ENCODE results near the gene PNPLA3. TPM values are rescaled to one million over a fixed set of nuclear protein-coding genes. Genes with fewer than 3 reads are reported as not detected.

Gene PNPLA3
- total and polyA plus RNA-seq, 11 donors = 0.11 to 1.9 (median 0.18) TPM; not detected in 5

DNA sequence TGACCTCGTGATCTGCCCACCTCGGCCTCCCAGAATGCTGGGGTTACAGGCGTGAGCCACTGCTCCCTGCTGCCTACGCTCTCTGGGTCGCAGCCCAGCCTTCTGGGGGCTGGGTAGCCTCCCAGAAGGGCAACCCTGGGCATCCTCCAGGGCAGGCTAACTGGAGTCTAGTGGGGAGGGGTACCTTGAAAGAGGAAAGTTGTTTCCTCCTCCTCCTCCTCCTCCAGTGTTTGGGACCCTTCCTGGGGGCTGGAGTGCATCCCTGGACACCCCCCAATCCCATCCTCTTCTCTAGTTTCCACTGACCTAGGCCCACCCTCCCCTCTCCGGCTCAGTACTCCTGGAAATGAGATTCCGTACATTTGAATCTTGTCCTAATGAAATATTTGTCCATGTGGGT lies 1.3 kb downstream of the PNPLA3 start:
- Histone ChIP-seq H3K27me3 (peaks cover 0 to 37% (median 8%) of the 10 kb centered on the region in 9 donors), H3K4me1 (peaks cover 0 to 16% (median 8%) of the 10 kb centered on the region in 12 donors), H3K9me3 (no peaks in the 10 kb centered on the region), H3K27ac (no peak overlapping the region), H3K4me3 (no peak overlapping the region), H3K36me3 (no peaks in the 10 kb centered on the region)
- intact Hi-C loops (cut with DNase I) = no loop called here
- DNase-seq = no peak
- WGBS, 4 donors = 56 to 77% (median 61%) methylated on average over 7 of the region's 7 CpGs
- TF ChIP-seq POLR2A (IDR thresholded peaks at IDR 0.05) = no peak
- TF ChIP-seq, protein P1, sequence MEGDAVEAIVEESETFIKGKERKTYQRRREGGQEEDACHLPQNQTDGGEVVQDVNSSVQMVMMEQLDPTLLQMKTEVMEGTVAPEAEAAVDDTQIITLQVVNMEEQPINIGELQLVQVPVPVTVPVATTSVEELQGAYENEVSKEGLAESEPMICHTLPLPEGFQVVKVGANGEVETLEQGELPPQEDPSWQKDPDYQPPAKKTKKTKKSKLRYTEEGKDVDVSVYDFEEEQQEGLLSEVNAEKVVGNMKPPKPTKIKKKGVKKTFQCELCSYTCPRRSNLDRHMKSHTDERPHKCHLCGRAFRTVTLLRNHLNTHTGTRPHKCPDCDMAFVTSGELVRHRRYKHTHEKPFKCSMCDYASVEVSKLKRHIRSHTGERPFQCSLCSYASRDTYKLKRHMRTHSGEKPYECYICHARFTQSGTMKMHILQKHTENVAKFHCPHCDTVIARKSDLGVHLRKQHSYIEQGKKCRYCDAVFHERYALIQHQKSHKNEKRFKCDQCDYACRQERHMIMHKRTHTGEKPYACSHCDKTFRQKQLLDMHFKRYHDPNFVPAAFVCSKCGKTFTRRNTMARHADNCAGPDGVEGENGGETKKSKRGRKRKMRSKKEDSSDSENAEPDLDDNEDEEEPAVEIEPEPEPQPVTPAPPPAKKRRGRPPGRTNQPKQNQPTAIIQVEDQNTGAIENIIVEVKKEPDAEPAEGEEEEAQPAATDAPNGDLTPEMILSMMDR (IDR thresholded peaks at IDR 0.05) = no peak
- no peak for ATAC-seq

DNA sequence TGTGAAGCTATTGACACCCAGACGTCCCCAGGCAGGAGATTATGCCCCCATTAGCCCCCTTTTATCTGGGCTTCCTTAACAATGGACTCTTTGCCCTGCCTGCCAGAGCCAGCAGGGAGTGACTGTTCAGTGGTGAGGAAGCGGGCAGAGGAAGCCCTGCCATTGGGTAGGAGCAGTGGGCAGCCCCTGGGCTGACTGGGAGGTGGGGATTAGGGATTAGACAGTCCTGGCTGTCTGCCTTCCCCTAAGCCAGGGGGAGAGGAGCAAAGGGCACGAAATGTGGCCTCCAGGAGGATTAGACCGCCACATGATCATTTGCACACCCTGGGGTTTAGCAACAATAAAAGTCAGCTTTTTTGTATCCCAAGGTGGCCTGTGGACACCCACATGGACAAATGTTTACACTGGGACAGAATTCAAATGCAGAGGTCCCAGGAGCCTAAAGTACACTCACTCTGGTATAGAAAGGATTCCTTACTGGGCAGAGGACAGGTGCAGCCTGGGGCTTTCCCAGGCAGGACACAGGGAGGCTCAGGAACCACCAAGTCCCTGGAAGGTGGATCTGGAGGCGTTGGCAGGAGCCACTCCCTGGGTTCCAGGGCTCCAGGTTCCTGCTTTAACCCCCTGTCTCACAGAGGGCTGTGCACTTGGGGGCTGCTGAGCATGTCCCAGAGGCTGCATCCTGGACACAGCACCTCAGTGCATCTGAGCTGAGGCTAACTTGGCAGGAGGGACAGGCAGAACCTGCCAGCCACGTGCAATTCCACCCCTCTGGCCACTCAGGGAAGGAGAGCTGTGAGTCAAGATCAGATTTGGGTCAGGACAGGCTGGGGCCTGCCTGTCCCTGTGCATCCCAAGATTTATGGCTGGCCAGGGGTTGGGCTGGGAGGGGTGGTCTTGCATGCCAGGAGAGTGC lies 2.1 kb downstream of the PNPLA3 start:
- no peak for DNase-seq
- H3K36me3 ChIP-seq = no peaks in the 10 kb centered on the region
- intact Hi-C loops (cut with DNase I) = no loop called here
- no peak for ATAC-seq
- peaks cover 0 to 37% (median 5%) of the 10 kb centered on the region in 9 donors for H3K27me3 ChIP-seq
- no peak overlapping the region for H3K4me3 ChIP-seq
- no peak for TF ChIP-seq POLR2A (IDR thresholded peaks at IDR 0.05)
- TF ChIP-seq, protein P1 (IDR thresholded peaks at IDR 0.05) = no peak
- H3K27ac ChIP-seq = no peak overlapping the region
- peaks cover 0 to 16% (median 8%) of the 10 kb centered on the region in 12 donors for H3K4me1 ChIP-seq
- H3K9me3 ChIP-seq = no peaks in the 10 kb centered on the region
- WGBS, 4 donors = 68 to 76% (median 73%) methylated on average over 5 to 6 of the region's 6 CpGs

DNA sequence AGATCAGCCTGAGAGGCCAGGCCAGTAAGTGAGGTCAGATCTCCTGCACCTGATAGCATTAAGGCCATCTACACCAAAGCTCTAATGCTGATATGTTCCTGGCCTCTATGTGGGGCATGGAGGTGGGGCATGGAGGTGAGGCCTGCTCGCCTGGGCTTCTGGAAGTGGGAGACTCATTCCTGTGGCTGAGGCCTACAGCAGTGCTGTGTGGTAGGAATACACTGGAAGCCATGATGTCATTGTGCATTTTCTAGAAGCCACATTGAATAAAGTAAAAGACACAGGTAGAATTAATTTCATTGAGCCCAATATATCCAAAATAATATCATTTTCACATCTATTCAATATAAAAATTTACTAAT lies 2.7 kb downstream of the PNPLA3 start:
- Histone ChIP-seq H3K4me3 (no peak overlapping the region), H3K27ac (no peak overlapping the region), H3K4me1 (peaks cover 0 to 16% (median 8%) of the 10 kb centered on the region in 12 donors), H3K36me3 (no peaks in the 10 kb centered on the region), H3K27me3 (peaks cover 0 to 33% (median 5%) of the 10 kb centered on the region in 9 donors), H3K9me3 (no peaks in the 10 kb centered on the region)
- intact Hi-C loops (cut with DNase I) = no loop called here
- DNase-seq (no peak), ATAC-seq (no peak)
- TF ChIP-seq, protein P1 (IDR thresholded peaks at IDR 0.05) = no peak
- no peak for TF ChIP-seq POLR2A (IDR thresholded peaks at IDR 0.05)
- 85 to 100% (median 88%) methylated on average over 1 of the region's 1 CpG for WGBS, 4 donors

DNA sequence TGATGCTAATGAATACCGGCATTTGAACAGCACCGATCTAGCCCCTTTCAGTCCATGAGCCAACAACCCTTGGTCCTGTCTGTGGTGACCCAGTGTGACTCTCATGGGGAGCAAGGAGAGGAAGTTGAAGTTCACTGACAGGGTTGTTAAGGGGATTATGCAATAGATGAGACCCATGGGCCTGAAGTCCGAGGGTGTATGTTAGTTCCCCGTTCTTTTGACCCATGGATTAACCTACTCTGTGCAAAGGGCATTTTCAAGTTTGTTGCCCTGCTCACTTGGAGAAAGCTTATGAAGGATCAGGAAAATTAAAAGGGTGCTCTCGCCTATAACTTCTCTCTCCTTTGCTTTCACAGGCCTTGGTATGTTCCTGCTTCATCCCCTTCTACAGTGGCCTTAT lies 4.9 kb downstream of the PNPLA3 start:
- Histone ChIP-seq H3K27ac (no peak overlapping the region), H3K36me3 (no peaks in the 10 kb centered on the region), H3K4me3 (no peak overlapping the region), H3K9me3 (no peaks in the 10 kb centered on the region), H3K27me3 (peaks cover 0 to 25% (median 5%) of the 10 kb centered on the region in 9 donors), H3K4me1 (peaks cover 0 to 13% (median 7%) of the 10 kb centered on the region in 12 donors)
- WGBS, 4 donors = 76 to 84% (median 78%) methylated on average over 5 of the region's 5 CpGs
- DNase-seq (no peak), ATAC-seq (no peak)
- intact Hi-C loops (cut with DNase I) = no loop called here
- TF ChIP-seq POLR2A (IDR thresholded peaks at IDR 0.05) = no peak
- TF ChIP-seq, protein P1 (IDR thresholded peaks at IDR 0.05) = no peak

All from heart left ventricle (tissue), 16 donors.